HG03432 (cell line): ENCODE data around the gene PTPN1.
"Not testable (repeated sequence)": the region's sequence is repeated elsewhere in the genome, so short reads cannot be mapped to it uniquely, and the experiment has no call there.

Source experiments
- ATAC-seq: cut with Tn5 transposase; IDR thresholded peaks from one replicate; pipeline ENCODE4 v1.9.1; 2021; ENCODE audit warnings: mild to moderate bottlenecking, moderate library complexity; ENCODE audit not compliant: unreplicated experiment

PTPN1 gene

GRCh38 chr20:50602432-50603088 lies 92.4 kb downstream of the PTPN1 start:
- no peak for ATAC-seq

DNA sequence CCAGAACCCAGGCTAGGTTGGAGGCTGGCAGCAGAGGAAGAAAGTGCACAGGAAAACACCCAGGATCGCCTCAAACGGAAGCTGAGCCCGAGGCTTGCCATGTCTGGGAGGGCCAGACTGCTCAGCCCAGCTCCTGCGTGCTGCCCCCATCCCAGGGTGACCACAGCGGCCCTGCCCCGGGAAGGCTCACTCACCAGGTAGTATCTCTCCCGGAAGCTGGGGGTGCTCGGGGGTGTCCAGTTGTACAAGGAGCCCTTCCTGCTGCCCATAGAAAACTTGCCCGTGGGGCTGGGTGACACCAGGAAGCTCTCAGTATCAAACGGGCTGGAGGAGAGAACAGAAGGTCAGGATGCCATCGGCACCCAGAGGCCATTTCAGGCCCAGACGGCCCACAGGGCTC lies 94.3 kb downstream of the PTPN1 start:
- ATAC-seq = no peak

DNA sequence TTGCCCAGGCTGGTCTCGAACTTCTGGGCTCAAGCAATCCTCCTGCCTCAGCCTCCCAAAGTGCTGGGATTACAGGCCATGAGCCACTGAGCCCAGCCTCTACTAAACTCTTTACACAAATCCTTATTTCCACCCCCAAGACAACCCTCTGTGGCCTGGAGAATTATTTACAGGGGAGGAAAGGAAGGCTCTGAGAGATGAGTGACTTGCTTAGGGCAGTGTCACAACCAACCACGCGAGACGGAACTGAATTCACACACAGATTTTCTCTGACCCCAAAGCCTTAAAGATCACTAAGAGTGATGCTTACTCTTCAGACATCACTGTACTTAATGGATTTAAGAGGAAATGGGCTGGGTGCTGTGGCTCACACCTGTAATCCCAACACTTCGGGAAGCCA lies 95.0 kb downstream of the PTPN1 start:
- ATAC-seq = no peak

- ATAC-seq = no peak
Observed at GRCh38 chr20:50607436-50607835, 97.3 kb downstream of the PTPN1 start.

DNA sequence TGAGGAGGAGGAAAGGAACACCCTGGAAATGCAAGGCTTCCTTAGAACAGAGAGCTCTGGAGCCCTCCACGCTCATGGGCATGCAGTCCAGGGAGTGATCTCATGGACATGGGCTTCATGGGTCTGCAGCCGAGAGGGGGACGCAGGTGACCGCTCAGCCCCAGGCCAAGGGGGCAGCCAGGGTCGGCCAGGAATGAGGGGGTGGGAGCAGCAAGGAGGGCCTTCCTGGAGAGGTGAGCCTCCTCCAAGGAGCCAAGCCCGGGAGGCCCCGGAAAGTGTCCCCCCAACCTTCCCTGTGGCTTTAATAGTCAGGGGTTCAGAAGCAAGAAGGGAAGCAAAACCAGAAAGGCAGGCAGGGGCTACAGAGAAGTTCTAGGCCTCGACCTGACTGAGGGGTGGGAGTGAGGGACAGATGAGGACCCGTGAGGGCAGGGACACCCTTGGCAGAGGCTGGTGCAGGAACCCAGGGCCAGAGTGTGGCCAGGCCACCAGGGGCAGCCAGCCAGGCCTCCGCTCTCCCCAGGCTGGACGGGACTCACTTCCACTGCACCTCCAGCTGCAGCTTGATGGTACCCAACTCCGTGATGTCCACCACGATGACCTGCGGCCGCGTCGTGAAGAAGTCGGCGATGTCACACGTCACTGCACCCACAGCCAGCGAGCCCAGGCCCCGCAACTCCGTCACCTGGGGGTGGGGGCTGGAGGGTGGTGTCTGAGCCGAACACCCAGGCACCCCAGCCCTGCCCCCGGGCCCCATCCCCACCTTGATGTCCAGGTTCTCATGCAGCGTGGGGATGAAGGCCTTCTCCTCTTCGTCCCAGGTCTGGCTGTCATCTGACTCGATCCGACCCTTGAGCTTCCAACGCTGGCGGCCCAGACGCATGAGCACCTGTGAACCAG lies 97.9 kb downstream of the PTPN1 start:
- ATAC-seq = no peak

- no peak for ATAC-seq
Observed at GRCh38 chr20:50608750-50609104, 98.5 kb downstream of the PTPN1 start.

GRCh38 chr20:50609438-50609989 lies 99.3 kb downstream of the PTPN1 start:
- ATAC-seq = no peak

- ATAC-seq = no peak
Observed at GRCh38 chr20:50610212-50610718, 100.1 kb downstream of the PTPN1 start.

GRCh38 chr20:50611128-50611810 lies 101.1 kb downstream of the PTPN1 start:
- no peak for ATAC-seq

- ATAC-seq = no peak
Observed at GRCh38 chr20:50613438-50614169, 103.4 kb downstream of the PTPN1 start.

- no peak for ATAC-seq
Observed at GRCh38 chr20:50615407-50615806, 105.2 kb downstream of the PTPN1 start.

DNA sequence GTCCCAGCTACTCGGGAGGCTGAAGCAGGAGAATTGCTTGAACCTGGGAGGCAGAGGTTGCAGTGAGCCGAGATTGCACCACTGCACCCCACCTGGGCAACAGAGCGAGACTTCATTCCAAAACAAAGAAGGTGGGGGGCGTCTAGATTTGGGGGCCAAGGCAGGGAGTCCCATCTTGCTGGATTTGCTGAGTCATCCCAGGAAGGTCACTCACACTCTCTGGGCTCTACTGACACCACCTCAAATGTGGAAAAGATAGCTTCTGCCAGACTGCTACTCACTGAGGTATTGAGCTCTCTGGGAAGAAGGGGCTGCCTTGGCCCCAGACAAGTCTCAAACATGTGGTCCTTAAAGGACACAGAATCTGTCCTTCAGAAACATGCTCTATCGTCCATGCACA lies 106.8 kb downstream of the PTPN1 start:
- ATAC-seq = no peak

DNA sequence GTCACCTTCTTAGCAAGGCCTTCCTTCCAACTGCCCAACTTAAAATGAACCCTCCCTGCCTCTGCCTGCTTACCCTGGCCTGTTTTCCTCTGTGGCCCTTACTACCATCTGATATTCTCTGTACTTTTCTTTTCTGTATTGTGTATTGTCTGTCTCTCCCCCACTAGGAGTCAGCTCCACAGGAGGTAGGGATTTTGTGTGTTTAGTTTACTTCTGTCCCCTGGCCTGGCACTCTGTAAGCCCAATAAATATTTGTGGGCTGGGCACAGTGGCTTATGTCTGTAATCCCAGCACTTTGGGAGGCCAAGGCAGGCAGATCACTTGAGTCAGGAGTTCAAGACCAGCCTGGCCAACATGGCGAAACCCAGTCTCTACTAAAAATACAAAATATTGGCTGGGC lies 108.4 kb downstream of the PTPN1 start:
- no peak for ATAC-seq

DNA sequence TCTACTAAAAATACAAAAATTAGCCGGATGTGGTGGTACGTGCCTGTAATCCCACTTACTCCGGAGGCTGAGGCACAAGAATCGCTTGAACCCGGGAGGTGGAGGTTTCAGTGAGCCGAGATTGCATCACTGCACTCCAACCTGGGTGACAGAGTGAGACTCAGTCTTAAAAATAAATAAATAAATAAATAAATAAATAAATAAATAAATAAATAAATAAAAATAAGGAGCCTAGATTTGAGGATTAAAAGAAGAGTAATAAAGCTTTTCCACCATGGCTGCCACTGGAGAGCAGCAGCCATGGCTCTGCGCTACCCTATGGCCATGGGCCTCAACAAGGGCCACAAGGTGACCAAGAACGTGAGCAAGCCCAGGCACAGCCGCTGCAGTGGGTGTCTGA lies 110.3 kb downstream of the PTPN1 start:
- not testable (repeated sequence) for ATAC-seq

DNA sequence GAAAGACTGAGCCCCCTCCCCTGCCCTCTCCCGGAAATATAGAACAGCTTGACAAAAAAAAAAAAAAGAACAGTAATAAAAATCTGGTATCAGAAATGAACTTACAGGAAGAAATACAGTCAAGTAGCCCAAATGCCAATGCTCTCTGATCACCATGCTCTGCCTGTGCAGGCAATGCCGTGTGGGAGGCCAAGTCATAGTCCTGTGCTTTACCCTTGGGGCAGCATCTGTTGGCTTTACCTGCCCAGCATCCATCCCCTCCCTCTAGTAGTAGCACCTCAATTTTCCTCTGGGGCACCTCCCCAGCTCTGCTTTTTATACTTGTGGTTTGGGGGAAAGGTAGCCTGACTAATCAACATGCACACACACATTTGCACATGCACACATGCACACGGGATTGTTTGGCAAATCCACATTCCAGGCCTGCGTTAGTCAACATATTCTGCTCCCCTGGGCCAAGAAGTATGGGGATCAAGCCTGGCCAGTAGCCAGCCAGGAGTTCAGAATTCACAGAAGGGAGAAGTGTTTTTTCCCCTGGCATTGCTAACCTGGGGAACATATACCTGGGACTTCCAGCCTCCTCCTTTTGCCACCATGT lies 111.0 kb downstream of the PTPN1 start:
- ATAC-seq = no peak

- ATAC-seq = no peak
Observed at GRCh38 chr20:50624351-50625016, 114.3 kb downstream of the PTPN1 start.

GRCh38 chr20:50625986-50626677 lies 115.9 kb downstream of the PTPN1 start:
- no peak for ATAC-seq

- ATAC-seq = no peak
Observed at GRCh38 chr20:50627747-50628146, 117.6 kb downstream of the PTPN1 start.

DNA sequence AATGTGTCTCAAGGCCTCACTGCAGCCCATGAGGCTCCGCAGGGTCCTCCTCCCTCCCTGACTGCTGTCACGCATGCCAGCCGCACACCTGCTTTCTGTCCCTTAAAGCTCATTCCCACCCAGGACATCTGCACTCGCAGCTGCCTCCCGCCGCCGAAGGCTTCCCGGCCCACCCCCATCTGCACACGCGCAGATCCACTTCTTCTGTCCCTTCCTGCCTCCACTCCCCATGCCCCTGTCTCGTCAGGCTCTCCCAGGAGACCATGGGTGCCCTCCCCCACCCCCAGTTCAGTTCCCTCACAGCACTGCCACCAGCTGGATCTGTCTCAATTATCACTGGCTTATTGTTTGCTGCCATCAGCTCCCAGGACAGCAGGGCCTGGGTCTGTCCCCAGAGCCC lies 118.1 kb downstream of the PTPN1 start:
- ATAC-seq = no peak
